Mesenchymal stem cell (in vitro differentiated cells and primary cell): Measurements from ENCODE around the gene PMEPA1.

Experiments
- DNase-seq: peaks from one replicate; pipeline ENCODE4 v3.0.0-alpha.2; 2013
- H2AFZ ChIP-seq: one replicate; pipeline ENCODE4 v1.6.1; 2013; ENCODE audit warnings: low read depth, mild to moderate bottlenecking, control low read depth, inconsistent platforms, low read length, moderate library complexity
- H2AK5ac ChIP-seq: 2 replicates; pipeline ENCODE4 v1.6.1; 2013; ENCODE audit warnings: low read length, moderate library complexity, mild to moderate bottlenecking, inconsistent platforms; ENCODE audit not compliant: severe bottlenecking
- H2BK120ac ChIP-seq: one replicate; pipeline ENCODE4 v1.6.1; 2013; ENCODE audit warnings: low read depth, mild to moderate bottlenecking, inconsistent platforms, low read length, moderate library complexity
- H2BK12ac ChIP-seq, 2 experiments: one replicate each; pipeline ENCODE4 v1.6.1; 2013; ENCODE audit warnings: inconsistent platforms in 2 of 2, low read length in 2 of 2, mild to moderate bottlenecking in 2 of 2, moderate library complexity in 2 of 2, control low read depth in 1 of 2
- H2BK15ac ChIP-seq: one replicate; pipeline ENCODE4 v1.6.1; 2013; ENCODE audit warnings: mild to moderate bottlenecking, low read depth, inconsistent platforms; ENCODE audit not compliant: poor library complexity, severe bottlenecking
- H2BK5ac ChIP-seq: 2 replicates; pipeline ENCODE4 v1.6.1; 2013; ENCODE audit warnings: low read depth, mild to moderate bottlenecking, low read length, control low read depth, inconsistent platforms; ENCODE audit not compliant: poor library complexity, severe bottlenecking
- H3K14ac ChIP-seq, 2 experiments: one replicate each; pipeline ENCODE4 v1.6.1; 2013; ENCODE audit warnings: inconsistent platforms in 2 of 2, low read length in 2 of 2, control low read depth in 1 of 2, mild to moderate bottlenecking in 1 of 2, moderate library complexity in 1 of 2
- H3K18ac ChIP-seq, 2 experiments: one replicate each; pipeline ENCODE4 v1.6.1; 2013; ENCODE audit warnings: inconsistent platforms in 2 of 2, low read length in 2 of 2, control low read depth in 1 of 2, low read depth in 1 of 2, mild to moderate bottlenecking in 1 of 2
- H3K23ac ChIP-seq, 2 experiments: one replicate each; pipeline ENCODE4 v1.6.1; 2013; ENCODE audit warnings: inconsistent platforms in 2 of 2, low read length in 2 of 2, mild to moderate bottlenecking in 2 of 2, moderate library complexity in 2 of 2, control low read depth in 1 of 2
- H3K27ac ChIP-seq: 2 replicates; pipeline ENCODE4 v1.5.1; 2013; ENCODE audit warnings: mild to moderate bottlenecking, moderate library complexity, low read length, control low read depth, inconsistent platforms; ENCODE audit not compliant: poor library complexity, severe bottlenecking
- H3K27me3 ChIP-seq, 2 experiments: 2 replicates each; pipeline versions ENCODE4 v1.6.1 to v1.7.0; 2013; ENCODE audit warnings: low read length in 2 of 2, mild to moderate bottlenecking in 2 of 2, moderate library complexity in 2 of 2, control low read depth in 1 of 2, inconsistent platforms in 1 of 2; ENCODE audit not compliant: control insufficient read depth in 1 of 2, insufficient read depth in 1 of 2
- H3K36me3 ChIP-seq, 2 experiments: 2 replicates each; pipeline versions ENCODE4 v1.6.1 to v1.7.0; 2013; ENCODE audit warnings: low read length in 2 of 2, control low read depth in 1 of 2, inconsistent platforms in 1 of 2, low read depth in 1 of 2, mild to moderate bottlenecking in 1 of 2; ENCODE audit not compliant: insufficient read depth in 2 of 2, control insufficient read depth in 1 of 2
- H3K4ac ChIP-seq, 2 experiments: one replicate each; pipeline ENCODE4 v1.6.1; 2013; ENCODE audit warnings: inconsistent platforms in 2 of 2, low read length in 2 of 2, mild to moderate bottlenecking in 2 of 2, moderate library complexity in 2 of 2, control low read depth in 1 of 2, low read depth in 1 of 2
- H3K4me1 ChIP-seq: 2 replicates; pipeline ENCODE4 v1.6.1; 2013; ENCODE audit warnings: low read depth, low read length, control low read depth; ENCODE audit not compliant: control insufficient read depth, insufficient read depth
- H3K4me2 ChIP-seq: 2 replicates; pipeline ENCODE4 v1.6.1; 2013; ENCODE audit warnings: low read length, mild to moderate bottlenecking, inconsistent platforms; ENCODE audit not compliant: poor library complexity, severe bottlenecking
- H3K4me3 ChIP-seq, 2 experiments: 2 replicates each; pipeline versions ENCODE4 v1.5.1 to v1.7.0; 2013; ENCODE audit warnings: low read length in 2 of 2, mild to moderate bottlenecking in 2 of 2, control low read depth in 1 of 2, low read depth in 1 of 2; ENCODE audit not compliant: insufficient read depth in 1 of 2
- H3K79me1 ChIP-seq: replicated peaks from 2 replicates; pipeline ENCODE4 v1.6.1; 2013; ENCODE audit warnings: mild to moderate bottlenecking, control low read depth, low read length, inconsistent platforms; ENCODE audit not compliant: poor library complexity, severe bottlenecking
- H3K9ac ChIP-seq: 2 replicates; pipeline ENCODE4 v1.7.0; 2013; ENCODE audit warnings: mild to moderate bottlenecking, low read length, moderate library complexity
- H3K9me3 ChIP-seq: 2 replicates; pipeline ENCODE4 v1.7.0; 2013; ENCODE audit warnings: mild to moderate bottlenecking, low read length; ENCODE audit not compliant: control insufficient read depth
- H4K8ac ChIP-seq: one replicate; pipeline ENCODE4 v1.6.1; 2013; ENCODE audit warnings: inconsistent platforms, mild to moderate bottlenecking, low read length, moderate library complexity
- H4K91ac ChIP-seq: one replicate; pipeline ENCODE4 v1.6.1; 2013; ENCODE audit warnings: mild to moderate bottlenecking, low read length, inconsistent platforms
- WGBS: methylation state at CpG from one replicate; pipeline ENCODE4 v1.1.7; 2013; ENCODE audit warnings: mixed read lengths; 5-methylcytosine and 5-hydroxymethylcytosine counted together

The PMEPA1 gene

GRCh38 chr20:57677584-57677982 is 32.2 kb downstream of the PMEPA1 start:
- Histone ChIP-seq H3K4me2 (no peak overlapping the region), H3K36me3 (peaks cover 0 to 6% of the 10 kb centered on the region in 2 experiments), H3K27ac (no peak overlapping the region), H3K27me3 (peaks cover 0 to 15% of the 10 kb centered on the region in 2 experiments), H3K9me3 (no peaks in the 10 kb centered on the region), H2BK12ac (no peak overlapping the region), H4K91ac (no peak overlapping the region), H3K23ac (no peak overlapping the region), H3K4ac (no peak overlapping the region), H4K8ac (no peak overlapping the region), H2BK15ac (no peak overlapping the region), H2BK5ac (no peak overlapping the region), H3K9ac (no peak overlapping the region), H3K14ac (no peak overlapping the region), H2BK120ac (no peak overlapping the region), H3K4me3 (no peak overlapping the region), H3K18ac (no peak overlapping the region), H3K4me1 (peaks cover 7% of the 10 kb centered on the region), H2AFZ (no peak overlapping the region), H3K79me1 (peaks cover 70% of the 10 kb centered on the region), H2AK5ac (no peak overlapping the region)
- DNase-seq = no peak
- WGBS = 68% methylated on average over 4 of the region's 5 CpGs

GRCh38 chr20:57676589-57677583 is 32.9 kb downstream of the PMEPA1 start:
- H2AK5ac ChIP-seq = no peak overlapping the region
- H4K8ac ChIP-seq = no peak overlapping the region
- H3K27me3 ChIP-seq = peaks cover 0 to 13% of the 10 kb centered on the region in 2 experiments
- H2BK12ac ChIP-seq = no peak overlapping the region
- no peak overlapping the region for H3K4me2 ChIP-seq
- no peak overlapping the region for H2BK120ac ChIP-seq
- H3K4me1 ChIP-seq = peaks cover 5% of the 10 kb centered on the region
- H2AFZ ChIP-seq = no peak overlapping the region
- H2BK15ac ChIP-seq = no peak overlapping the region
- WGBS = 90% methylated on average over 24 of the region's 24 CpGs
- H3K36me3 ChIP-seq = peaks cover 0 to 6% of the 10 kb centered on the region in 2 experiments
- H3K18ac ChIP-seq = no peak overlapping the region
- H4K91ac ChIP-seq = no peak overlapping the region
- H3K9ac ChIP-seq = no peak overlapping the region
- DNase-seq = no peak
- H2BK5ac ChIP-seq = no peak overlapping the region
- no peak overlapping the region for H3K23ac ChIP-seq
- no peak overlapping the region for H3K14ac ChIP-seq
- H3K4me3 ChIP-seq = no peak overlapping the region
- no peaks in the 10 kb centered on the region for H3K9me3 ChIP-seq
- H3K4ac ChIP-seq = no peak overlapping the region
- no peak overlapping the region for H3K27ac ChIP-seq
- H3K79me1 ChIP-seq = peaks cover 70% of the 10 kb centered on the region

GRCh38 chr20:57675773-57676172 is 34.0 kb downstream of the PMEPA1 start:
- Histone ChIP-seq H2AFZ (no peak overlapping the region), H2AK5ac (no peak overlapping the region), H4K8ac (no peak overlapping the region), H3K36me3 (peaks cover 0 to 6% of the 10 kb centered on the region in 2 experiments), H3K9me3 (no peaks in the 10 kb centered on the region), H4K91ac (no peak overlapping the region), H3K4me2 (no peak overlapping the region), H3K4ac (no peak overlapping the region), H3K14ac (no peak overlapping the region), H3K23ac (no peak overlapping the region), H2BK5ac (no peak overlapping the region), H3K27ac (no peak overlapping the region), H3K4me1 (peaks cover 4% of the 10 kb centered on the region), H3K27me3 (peaks cover 0 to 8% of the 10 kb centered on the region in 2 experiments), H3K9ac (no peak overlapping the region), H2BK120ac (no peak overlapping the region), H3K79me1 (peaks cover 68% of the 10 kb centered on the region), H3K18ac (no peak overlapping the region), H2BK12ac (no peak overlapping the region), H2BK15ac (no peak overlapping the region), H3K4me3 (no peak overlapping the region)
- WGBS = 93% methylated on average over 12 of the region's 12 CpGs
- DNase-seq = no peak

- Histone ChIP-seq H2BK120ac (no peak overlapping the region), H2AFZ (no peak overlapping the region), H3K18ac (no peak overlapping the region), H3K4ac (no peak overlapping the region), H2AK5ac (no peak overlapping the region), H3K27ac (no peak overlapping the region), H2BK12ac (no peak overlapping the region), H3K14ac (no peak overlapping the region), H4K8ac (no peak overlapping the region), H3K79me1 (peaks cover 62% of the 10 kb centered on the region), H3K9me3 (no peaks in the 10 kb centered on the region), H4K91ac (no peak overlapping the region), H3K36me3 (peaks cover 0 to 9% of the 10 kb centered on the region in 2 experiments), H3K4me1 (peaks cover 4% of the 10 kb centered on the region), H3K4me3 (no peak overlapping the region), H2BK5ac (no peak overlapping the region), H3K9ac (no peak overlapping the region), H3K23ac (no peak overlapping the region), H3K27me3 (no peaks in the 10 kb centered on the region), H2BK15ac (no peak overlapping the region), H3K4me2 (no peak overlapping the region)
- WGBS = 96% methylated on average over 17 of the region's 17 CpGs
- no peak for DNase-seq
Measured at GRCh38 chr20:57672953-57673575, 36.8 kb downstream of the PMEPA1 start.
